HG03520 (cell line): ENCODE measurements around the gene NELFA.

ENCODE experiments used
- ATAC-seq: cut with Tn5 transposase; IDR thresholded peaks from one replicate; pipeline ENCODE4 v1.9.1; 2021; ENCODE audit warnings: mild to moderate bottlenecking, moderate library complexity; ENCODE audit not compliant: unreplicated experiment

Gene NELFA

DNA sequence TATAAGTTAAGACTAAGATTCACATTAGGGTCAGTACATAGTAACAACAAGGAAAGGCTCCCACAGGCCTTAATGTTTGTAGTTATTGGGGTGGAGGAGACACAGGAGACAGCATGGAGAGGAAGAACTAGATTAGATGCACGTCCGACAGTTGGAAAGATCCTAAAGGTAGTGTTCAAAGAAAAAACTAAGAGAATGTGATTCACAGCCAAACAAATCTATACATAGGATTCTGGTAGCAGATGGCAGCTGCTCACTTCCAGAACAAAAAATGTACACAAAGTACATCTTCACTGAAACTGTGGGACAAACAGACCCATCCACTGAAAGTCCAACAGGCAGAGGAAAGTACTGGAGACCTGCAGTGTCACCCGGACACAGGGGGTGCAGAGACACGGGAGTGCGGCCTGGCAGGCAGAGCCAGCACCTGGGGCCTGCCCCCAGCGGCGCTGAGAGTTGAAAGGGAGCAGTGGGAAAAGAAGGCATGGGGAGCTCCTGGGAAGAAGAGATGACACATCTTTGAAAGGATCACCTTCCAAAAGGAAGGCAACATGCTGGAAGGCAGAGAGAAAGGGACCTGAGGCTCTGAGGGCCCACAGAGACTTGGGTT lies 40.0 kb downstream of the NELFA start:
- ATAC-seq = no peak

- no peak for ATAC-seq
These were observed 41.1 kb downstream of the NELFA start for GRCh38 chr4:1967512-1968149.

- ATAC-seq = no peak
These were observed 43.8 kb downstream of the NELFA start for GRCh38 chr4:1964971-1965370.

DNA sequence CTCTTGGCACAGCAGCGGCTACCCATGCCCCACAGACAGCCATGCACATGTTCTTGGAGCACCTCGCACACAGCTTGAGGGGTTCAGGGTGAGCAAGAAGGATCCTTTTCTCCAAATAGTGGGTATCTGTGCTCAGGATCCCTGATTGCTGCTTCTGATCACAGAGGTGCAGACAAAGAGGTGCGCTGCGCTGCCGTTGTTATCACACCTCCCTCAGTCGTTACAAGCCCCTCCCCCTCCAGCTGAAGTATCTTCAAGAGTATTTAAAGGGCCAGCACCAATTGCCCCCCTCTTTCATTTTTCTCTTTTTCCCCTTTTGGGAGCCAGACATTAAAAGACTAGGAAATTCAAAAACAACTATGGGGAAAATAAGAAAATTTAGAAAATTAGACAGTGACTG lies 44.3 kb downstream of the NELFA start:
- ATAC-seq = no peak

GRCh38 chr4:1962980-1963379 lies 45.8 kb downstream of the NELFA start:
- ATAC-seq = no peak

GRCh38 chr4:1961563-1961962 lies 47.2 kb downstream of the NELFA start:
- ATAC-seq = no peak

GRCh38 chr4:1961038-1961437 lies 47.7 kb downstream of the NELFA start:
- no peak for ATAC-seq

DNA sequence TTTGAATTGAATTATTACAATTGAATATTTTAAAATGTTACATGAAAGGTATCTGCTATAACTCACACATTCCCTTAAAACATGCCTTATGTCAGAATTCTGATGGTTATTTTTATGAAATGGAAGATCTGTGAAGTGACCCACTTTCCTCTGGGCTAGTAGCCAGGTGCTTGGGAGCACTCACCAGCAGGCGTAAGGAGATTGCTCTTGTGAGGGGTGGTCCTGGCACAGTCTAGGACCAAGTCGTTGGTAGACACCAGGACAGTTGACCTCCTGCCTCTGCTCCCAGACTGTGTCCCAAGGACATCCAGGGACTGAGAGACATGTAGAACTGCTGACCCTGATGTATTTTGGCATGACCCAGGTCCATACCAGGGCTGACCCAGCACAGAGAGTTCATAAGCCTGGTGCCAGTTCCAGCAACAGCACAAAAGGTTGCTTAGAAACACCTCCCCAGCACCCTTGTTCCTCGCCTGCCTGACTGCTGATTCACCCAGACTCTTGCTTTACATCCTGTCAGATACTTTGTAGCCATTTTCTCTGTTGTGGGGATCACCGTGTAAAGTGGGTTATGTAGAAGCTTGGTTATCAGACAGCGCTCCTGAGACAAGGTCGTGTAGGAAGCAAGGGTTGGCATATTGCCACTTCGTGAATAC lies 48.5 kb downstream of the NELFA start:
- ATAC-seq = no peak

DNA sequence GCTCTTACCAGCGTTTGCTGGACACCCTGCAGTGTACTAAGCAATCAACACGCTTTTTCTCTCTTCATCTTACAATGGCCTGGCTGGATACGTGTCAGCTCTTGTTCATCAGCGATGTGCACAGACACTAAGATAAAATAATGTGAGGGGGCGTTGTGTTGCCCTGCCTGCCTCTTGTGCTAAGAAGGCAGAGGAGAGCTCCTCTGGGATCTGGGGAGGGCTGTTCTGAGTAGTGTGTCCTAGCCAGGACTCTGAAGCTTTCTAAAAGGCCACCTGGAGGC lies 49.7 kb downstream of the NELFA start:
- ATAC-seq = no peak

DNA sequence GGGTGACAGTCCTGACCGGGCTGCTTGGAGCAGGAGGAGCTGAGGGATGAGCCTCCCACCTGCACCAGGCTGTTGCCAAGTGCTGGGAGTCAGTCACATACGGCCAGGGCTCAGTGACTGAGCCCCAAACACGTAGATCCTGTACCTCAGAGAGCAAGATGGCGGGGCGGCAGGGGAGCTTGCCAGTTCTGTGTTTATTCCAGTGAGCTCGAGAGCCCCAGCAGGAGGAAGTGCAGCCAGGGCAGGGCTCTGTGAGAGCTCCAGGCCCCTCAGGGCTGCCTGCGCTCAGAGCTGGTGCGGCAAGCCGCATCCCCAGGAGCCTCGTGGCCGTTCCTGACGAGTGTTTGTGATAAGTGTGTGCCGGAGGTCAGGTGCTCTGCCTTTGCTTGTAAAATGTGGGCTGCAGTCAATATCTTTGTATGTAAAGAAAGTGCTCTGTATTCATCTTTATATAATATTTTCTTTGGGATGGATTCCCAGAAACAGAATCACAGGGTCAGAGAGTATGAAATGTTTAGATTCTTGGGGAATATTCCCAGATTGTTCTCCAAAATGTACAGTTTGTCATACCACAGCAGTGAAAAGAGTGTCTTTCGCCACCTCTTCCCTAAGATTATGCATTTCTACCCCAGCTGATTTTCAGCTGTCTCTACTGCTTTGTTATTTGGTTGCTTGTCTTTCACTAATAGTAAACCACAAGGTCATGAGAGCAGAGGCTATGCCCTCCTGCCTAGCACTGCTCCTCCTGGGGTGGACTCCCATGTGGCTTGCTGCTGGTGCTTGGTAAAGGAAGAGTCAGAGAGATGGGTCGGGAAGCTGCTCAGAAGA lies 50.3 kb downstream of the NELFA start:
- no peak for ATAC-seq

- no peak for ATAC-seq
These were observed 52.1 kb downstream of the NELFA start for GRCh38 chr4:1956631-1957030.

DNA sequence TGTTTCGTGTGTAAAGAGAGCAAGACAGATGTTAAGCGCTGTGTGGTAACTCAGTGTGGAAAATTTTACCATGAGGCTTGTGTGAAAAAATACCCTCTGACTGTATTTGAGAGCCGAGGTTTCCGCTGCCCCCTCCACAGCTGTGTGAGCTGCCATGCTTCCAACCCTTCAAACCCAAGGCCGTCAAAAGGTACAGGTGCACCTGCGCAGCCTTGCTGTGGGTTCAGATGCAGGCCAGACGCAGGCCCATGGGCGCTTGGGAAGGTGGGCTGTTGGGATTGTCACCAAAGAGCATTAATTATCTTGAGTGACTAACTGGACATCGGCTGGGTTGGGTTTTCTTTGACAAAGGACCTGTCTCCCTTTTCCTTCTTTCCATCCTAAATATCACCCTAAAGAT lies 55.4 kb downstream of the NELFA start:
- ATAC-seq = no peak

- no peak for ATAC-seq
These were observed 56.1 kb downstream of the NELFA start for GRCh38 chr4:1952719-1953118.

- ATAC-seq = no peak
These were observed 56.6 kb downstream of the NELFA start for GRCh38 chr4:1952058-1952700.

DNA sequence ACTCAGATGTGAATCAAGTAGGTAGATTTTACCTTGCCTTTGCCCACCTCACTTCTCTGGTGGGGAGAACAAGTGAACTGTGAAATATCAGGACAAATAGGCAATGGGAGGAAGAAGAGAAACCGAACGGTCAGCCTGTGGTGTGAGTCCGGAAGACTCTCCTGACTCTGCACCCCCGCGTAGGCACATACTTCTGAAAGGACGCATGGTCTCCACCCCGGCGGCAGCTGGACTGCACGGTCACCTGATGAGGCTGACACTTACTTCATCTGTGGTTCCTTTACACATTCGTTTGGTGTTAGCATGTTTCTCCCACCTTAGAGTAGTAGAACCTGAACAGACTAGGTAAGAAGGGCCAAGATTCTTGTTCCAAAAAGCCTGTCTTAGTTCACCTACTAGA lies 58.4 kb downstream of the NELFA start:
- no peak for ATAC-seq

DNA sequence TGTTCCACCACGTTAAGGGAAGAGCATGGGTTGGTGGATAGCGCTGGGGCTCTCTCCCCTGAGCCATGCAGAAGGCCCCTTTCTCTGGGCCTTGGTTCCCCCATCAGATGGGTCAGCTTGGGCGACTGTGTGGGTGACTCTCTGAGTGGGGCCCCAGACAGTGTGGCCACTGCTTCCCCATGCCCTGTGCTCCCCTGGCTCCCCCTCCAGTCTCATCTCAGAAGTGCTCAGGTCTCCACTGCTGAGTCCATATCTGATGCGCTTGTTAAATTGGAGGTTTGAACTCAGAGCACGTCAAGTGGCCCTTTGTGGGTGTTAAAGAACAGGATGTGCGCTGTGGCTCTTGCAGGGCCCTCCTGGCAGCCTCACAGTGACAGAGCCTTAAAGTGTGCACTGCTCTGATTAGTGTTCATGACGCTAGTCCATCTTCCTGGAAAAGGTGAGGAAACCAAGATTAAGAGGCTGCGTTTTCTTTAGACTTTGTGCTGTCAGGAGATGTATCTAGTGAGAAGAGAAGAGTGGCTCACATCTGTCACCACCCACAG lies 59.8 kb downstream of the NELFA start:
- no peak for ATAC-seq

GRCh38 chr4:1948232-1948631 lies 60.5 kb downstream of the NELFA start:
- no peak for ATAC-seq

- ATAC-seq = no peak
These were observed 62.9 kb downstream of the NELFA start for GRCh38 chr4:1945912-1946311.

GRCh38 chr4:1945124-1945895 lies 63.5 kb downstream of the NELFA start:
- ATAC-seq = no peak

GRCh38 chr4:1943928-1944327 lies 64.8 kb downstream of the NELFA start:
- no peak for ATAC-seq
